Activated CD8-positive, alpha-beta memory T cell treated with anti-CD3 and anti-CD28 coated beads, Interleukin-2, amount 50 U/mL, for 24 hours (primary cell): ENCODE results near the gene RAB26.
A peak's percentile ranks its signal among the peaks of the same experiment; 100 is the strongest.
"Not testable (repeated sequence)": the region's sequence is repeated elsewhere in the genome, so short reads cannot be mapped to it uniquely, and the experiment has no call there.

ENCODE experiments used
- DNase-seq: peaks from one replicate; pipeline ENCODE4 v3.0.0-alpha.2; 2020; ENCODE audit errors: extremely low read depth

The RAB26 gene

DNA sequence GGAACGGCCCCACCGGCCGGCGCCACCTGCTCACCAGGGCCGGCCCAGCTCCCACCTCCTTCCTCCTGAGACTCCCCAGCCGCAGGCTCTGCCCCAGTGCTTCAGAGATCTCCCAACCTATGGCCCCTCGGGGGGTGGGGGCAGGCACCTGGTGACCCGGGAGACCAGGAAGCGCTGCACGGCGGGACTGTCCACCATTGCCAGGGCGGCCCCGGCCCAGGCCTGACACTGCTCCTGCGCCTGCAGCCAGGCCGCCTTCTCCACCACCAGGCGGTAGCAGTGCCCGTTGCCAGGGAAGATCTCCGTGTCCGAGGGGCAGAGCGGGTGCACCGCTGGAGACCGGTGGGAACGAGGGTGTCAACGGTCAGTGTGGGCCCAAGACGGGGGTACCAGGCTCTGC, 31.1 kb upstream of the RAB26 start:
- DNase-seq = not testable (repeated sequence)

DNA sequence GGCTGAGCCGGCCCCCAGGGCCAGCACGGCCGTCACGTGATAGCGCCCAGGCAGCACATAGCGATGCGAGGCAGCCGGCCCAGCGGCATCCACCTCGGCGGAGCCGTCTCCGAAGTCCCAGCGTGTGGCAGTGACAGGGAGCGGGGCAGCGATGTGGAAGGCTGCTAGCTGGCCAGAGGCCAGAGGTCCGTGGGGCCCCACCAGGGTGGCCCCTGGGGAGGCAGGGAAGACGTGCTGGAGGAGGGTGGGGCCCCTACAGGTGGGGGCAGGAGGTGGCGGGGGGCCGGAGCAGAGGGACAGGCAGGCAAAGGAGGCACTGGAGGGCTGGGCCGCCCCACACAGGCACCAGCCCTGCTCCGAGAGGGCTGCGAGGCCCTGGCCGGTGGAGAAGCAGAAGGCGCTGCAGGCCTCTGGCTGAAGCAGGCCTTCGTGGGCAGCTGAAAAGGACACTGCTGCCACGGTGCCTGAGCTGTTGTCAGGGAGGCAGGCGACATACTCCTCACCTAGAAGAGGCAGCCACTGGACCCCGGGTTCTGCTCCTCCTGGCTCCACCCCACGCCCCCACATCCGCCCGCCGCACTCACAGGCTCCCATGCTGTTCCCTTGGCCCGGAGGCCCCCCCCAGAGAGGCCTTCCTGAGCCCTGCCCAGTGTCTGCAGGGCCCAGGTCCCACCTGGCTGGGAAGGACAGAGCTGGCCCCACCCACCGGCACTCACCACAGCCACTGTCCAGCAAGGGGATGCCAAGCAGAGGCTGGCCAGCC, 30.3 kb upstream of the RAB26 start:
- not testable (repeated sequence) for DNase-seq

DNA sequence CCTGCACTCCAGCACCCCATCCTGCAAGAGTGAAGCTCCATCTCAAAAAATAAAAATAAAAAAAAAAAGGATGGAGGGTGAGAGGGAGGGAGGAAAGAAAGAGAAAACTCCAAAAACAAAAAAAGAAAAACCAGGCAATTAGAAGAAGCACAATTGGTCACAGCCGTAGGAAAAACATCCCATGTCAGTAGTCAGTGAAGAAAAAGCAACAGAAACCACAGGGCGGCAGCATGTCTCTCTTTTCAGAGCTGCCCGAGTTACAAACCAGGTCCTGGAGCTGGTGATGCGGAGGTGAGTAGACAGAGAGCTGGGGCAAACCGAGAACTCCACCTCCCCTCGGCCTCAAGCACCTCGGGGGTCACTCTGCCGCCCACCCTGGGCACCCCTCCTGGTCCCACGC, 27.1 kb upstream of the RAB26 start:
- DNase-seq = not testable (repeated sequence)

DNA sequence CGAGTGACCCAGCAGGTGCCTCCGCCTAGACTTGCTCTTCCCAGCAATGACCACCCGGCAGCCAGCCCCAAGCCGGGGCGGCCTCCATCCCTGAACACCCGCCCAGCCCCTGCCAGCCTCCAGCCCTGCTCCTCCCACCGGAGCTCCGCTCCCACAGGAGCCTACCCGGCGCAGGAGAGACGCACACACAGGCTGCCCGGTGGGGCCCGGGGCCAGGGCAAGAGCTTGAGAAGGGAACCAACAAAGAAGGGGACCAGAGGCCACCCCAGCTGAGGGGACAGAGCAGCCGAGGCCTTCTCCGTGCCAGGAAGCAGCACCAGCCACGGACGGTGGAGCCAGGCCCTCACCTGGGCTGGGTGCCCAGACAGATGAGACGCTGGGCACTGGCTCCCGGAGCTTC, 26.6 kb upstream of the RAB26 start:
- DNase-seq = no peak

DNA sequence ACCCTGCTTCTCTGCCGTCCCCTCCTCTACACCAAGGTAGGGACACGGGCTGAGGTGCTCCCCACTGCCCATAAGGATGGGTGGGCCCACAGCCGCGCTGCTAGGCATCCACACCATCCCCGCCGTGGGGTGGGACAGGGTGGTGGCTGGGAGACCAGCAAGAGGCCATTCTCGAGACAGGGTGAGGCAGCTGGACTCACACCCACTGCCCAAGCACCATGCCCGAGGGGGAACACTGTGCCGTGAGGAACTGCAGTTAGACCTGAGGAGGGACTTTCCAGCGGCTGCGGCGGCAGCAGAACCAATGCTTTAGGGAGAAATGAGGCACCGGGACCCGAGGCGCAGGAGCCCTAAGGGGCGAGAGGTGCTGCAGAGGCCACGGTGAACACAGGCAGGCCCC, 26.0 kb upstream of the RAB26 start:
- DNase-seq = no peak

- DNase-seq = not testable (repeated sequence)
Observed at GRCh38 chr16:2122934-2123683, 25.3 kb upstream of the RAB26 start.

GRCh38 chr16:2123706-2124376, 24.6 kb upstream of the RAB26 start:
- not testable (repeated sequence) for DNase-seq

- DNase-seq = not testable (repeated sequence)
Observed at GRCh38 chr16:2124377-2124693, 24.1 kb upstream of the RAB26 start.

- not testable (repeated sequence) for DNase-seq
Observed at GRCh38 chr16:2124694-2125444, 23.6 kb upstream of the RAB26 start.

GRCh38 chr16:2125609-2126008, 22.8 kb upstream of the RAB26 start:
- not testable (repeated sequence) for DNase-seq

GRCh38 chr16:2126161-2126743, 22.2 kb upstream of the RAB26 start:
- not testable (repeated sequence) for DNase-seq

GRCh38 chr16:2126928-2127556, 21.4 kb upstream of the RAB26 start:
- not testable (repeated sequence) for DNase-seq

- not testable (repeated sequence) for DNase-seq
Observed at GRCh38 chr16:2127630-2128280, 20.7 kb upstream of the RAB26 start.

DNA sequence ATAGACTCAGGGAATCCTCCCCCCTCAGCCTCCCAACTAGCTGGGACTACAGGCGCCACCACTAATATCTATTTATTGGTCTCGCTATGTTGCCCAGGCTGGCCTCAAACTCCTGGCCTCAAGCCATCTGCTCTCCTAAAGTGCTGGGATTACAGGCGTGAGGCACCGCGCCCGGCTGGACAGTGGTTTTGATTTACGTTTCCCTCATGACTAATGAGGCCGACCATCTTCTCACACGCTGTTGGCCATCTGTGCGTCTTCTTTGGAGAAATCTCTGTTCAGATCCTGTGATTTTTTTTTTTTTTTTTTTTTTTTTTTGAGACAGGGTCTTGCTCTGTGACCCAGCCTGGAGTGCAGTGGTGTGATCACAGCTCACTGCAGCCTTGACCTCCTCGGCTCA, 19.2 kb upstream of the RAB26 start:
- not testable (repeated sequence) for DNase-seq

DNA sequence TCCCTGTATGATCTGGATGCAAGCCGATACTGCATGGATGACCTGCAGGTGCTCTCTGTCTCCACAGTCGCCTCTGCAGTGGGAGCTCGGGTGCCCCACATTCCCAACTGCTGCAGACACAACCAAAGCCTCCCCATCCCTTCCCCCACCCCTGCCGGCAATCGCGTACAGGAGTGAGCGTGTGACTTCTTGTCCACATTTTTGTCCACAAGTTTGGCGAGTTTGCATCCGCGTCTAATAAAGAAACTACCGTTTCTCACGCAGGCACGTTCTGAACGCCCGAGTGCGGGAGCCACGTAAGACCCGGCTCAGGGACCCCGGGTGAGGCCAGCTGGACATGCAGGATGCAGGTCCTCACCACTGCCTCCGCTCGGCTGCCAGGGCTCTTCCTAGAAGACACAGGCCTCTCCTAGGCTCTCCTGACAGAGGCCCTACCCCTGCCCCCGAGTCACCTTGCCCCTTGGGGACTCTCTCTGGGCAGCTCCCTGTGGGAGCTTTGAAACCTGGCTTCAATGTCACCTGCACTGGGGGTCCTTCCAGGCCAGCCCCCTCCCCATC, 18.5 kb upstream of the RAB26 start:
- DNase-seq = not testable (repeated sequence)

- DNase-seq = not testable (repeated sequence)
Observed at GRCh38 chr16:2133797-2134196, 14.6 kb upstream of the RAB26 start.

GRCh38 chr16:2135071-2135470, 13.4 kb upstream of the RAB26 start:
- not testable (repeated sequence) for DNase-seq

- DNase-seq = peak; percentile 91
Observed at GRCh38 chr16:2135770-2136490, 12.5 kb upstream of the RAB26 start, which contains the start of gene PKD1. TSS of gene PKD1 (minus strand) at chr16:2135898. CDS start at chr16:2135689, 209 bp downstream.
